ENCODE results near the gene B4GALNT1. TPM values are rescaled to one million over a fixed set of nuclear protein-coding genes. Genes with fewer than 3 reads are reported as not detected.
A peak's percentile ranks its signal among the peaks of the same experiment; 100 is the strongest.

B4GALNT1 gene
- total and polyA plus RNA-seq, 9 of the 15 experiments (the other 6 are each of a cell fraction or from before 2014, with no cell fraction given) = 1.0 to 32.2 (median 9.8) TPM

GRCh38 chr12:57590864-57591781, 41.9 kb downstream of the B4GALNT1 start, which contains the start of gene PIP4K2C (continued):
- TF ChIP-seq ZBTB33 (CRISPR knock-in tag; IDR thresholded peaks at IDR 0.05) (no peak), FOXJ3 (CRISPR knock-in tag; IDR thresholded peaks at IDR 0.05) (no peak), TRIM28 (IDR thresholded peaks at IDR 0.05) (no peak), ZNF224 (CRISPR knock-in tag; IDR thresholded peaks at IDR 0.05) (no peak), GABPA (tag; conservative IDR thresholded peaks at IDR 0.05; ENCODE audit: low read depth) (peak; percentile 80), PKNOX1 (IDR thresholded peaks at IDR 0.05) (no peak), NR4A1 (CRISPR knock-in tag; IDR thresholded peaks at IDR 0.05) (no peak), NR4A1 (tag; IDR thresholded peaks at IDR 0.05) (no peak), ELF1 (tag; IDR thresholded peaks at IDR 0.05) (peak; percentile 96), FUS (optimal IDR thresholded peaks at IDR 0.05; ENCODE audit: low read depth, low read length) (no peak), RBM15 (IDR thresholded peaks at IDR 0.05; ENCODE audit: insufficient read depth, low read length) (no peak), DMBX1 (CRISPR knock-in tag; IDR thresholded peaks at IDR 0.05; ENCODE audit: borderline replicate concordance) (no peak; the same call in 1 of the 2 replicates), DACH1 (IDR thresholded peaks at IDR 0.05; ENCODE audit: partially characterized antibody) (no peak), CBX2 (IDR thresholded peaks at IDR 0.05; ENCODE audit: insufficient read depth, low read length, poor library complexity, severe bottlenecking) (no peak), PHF8 (IDR thresholded peaks at IDR 0.05; ENCODE audit: borderline replicate concordance, low read length) (peak; percentile 89), BCL6 (CRISPR knock-in tag; IDR thresholded peaks at IDR 0.05) (no peak), NELFE (IDR thresholded peaks at IDR 0.05; ENCODE audit: insufficient read depth, insufficient read length) (no peak), SLC30A9 (CRISPR knock-in tag; IDR thresholded peaks at IDR 0.05) (no peak), CREB1 (IDR thresholded peaks at IDR 0.05) (no peak), CREB1 (CRISPR knock-in tag; IDR thresholded peaks at IDR 0.05) (peak; percentile 60; the same call in 1 of the 2 replicates), ILF3 (IDR thresholded peaks at IDR 0.05; ENCODE audit: borderline replicate concordance) (peak; percentile 56; the same call in 1 of the 2 replicates), TFAM (CRISPR knock-in tag; conservative IDR thresholded peaks at IDR 0.05) (no peak), ATF1 (CRISPR knock-in tag; IDR thresholded peaks at IDR 0.05) (no peak), ATF1 (tag; IDR thresholded peaks at IDR 0.05) (peak; percentile 68), ZBTB1 (CRISPR knock-in tag; IDR thresholded peaks at IDR 0.05; ENCODE audit: borderline replicate concordance, low read depth) (no peak)
- TF ChIP-seq, protein P1, sequence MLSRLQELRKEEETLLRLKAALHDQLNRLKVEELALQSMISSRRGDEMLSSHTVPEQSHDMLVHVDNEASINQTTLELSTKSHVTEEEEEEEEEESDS (CRISPR knock-in tag; IDR thresholded peaks at IDR 0.05) = no peak
